Thymus (tissue), 11 donors: ENCODE data around the gene OR51D1. TPM values are rescaled to one million over a fixed set of nuclear protein-coding genes. Genes with fewer than 3 reads are reported as not detected.

Experiments
- DNase-seq, 9 donors: peaks; one replicate each; pipeline ENCODE4 v3.0.0-alpha.2; 2013; ENCODE audit warnings: low spot score in 9 of 9, low read depth in 6 of 9, missing footprints in 1 of 9
- H3K27ac ChIP-seq, 2 donors: one replicate each; pipeline ENCODE4 v1.5.1; 2013; ENCODE audit warnings: control low read depth in 1 of 2, low read depth in 1 of 2, low read length in 1 of 2, mild to moderate bottlenecking in 1 of 2, moderate library complexity in 1 of 2
- H3K27me3 ChIP-seq, 2 donors: one replicate each; pipeline ENCODE4 v1.5.1; 2013; ENCODE audit warnings: low read length in 1 of 2; ENCODE audit not compliant: control insufficient read depth in 2 of 2, insufficient read depth in 1 of 2
- H3K36me3 ChIP-seq, 2 donors: one replicate each; pipeline ENCODE4 v1.5.1; 2013; ENCODE audit warnings: low read length in 1 of 2, mild to moderate bottlenecking in 1 of 2, moderate library complexity in 1 of 2; ENCODE audit not compliant: control insufficient read depth in 2 of 2, insufficient read depth in 2 of 2
- H3K4me1 ChIP-seq, 2 donors: one replicate each; pipeline ENCODE4 v1.5.1; 2013; ENCODE audit warnings: low read length in 2 of 2; ENCODE audit not compliant: control insufficient read depth in 2 of 2, insufficient read depth in 2 of 2
- H3K4me3 ChIP-seq, 2 donors: one replicate each; pipeline ENCODE4 v1.5.1; 2013; ENCODE audit warnings: low read length in 2 of 2, control low read depth in 1 of 2, mild to moderate bottlenecking in 1 of 2
- H3K9me3 ChIP-seq, 2 donors: one replicate each; pipeline ENCODE4 v1.5.1; 2013; ENCODE audit warnings: low read length in 1 of 2, mild to moderate bottlenecking in 1 of 2; ENCODE audit not compliant: control insufficient read depth in 2 of 2, insufficient read depth in 1 of 2
- WGBS: extraction: QIAGEN DNeasy Blood & Tissue Kit; methylation state at CpG from one replicate; pipeline ENCODE4 v1.1.7; 2013; 5-methylcytosine and 5-hydroxymethylcytosine counted together
- polyA plus RNA-seq: library from polyadenylated mRNA; stranded (reverse); fragments of 200-250 nt; gene quantifications from one replicate; pipeline ENCODE4 v1.2.3, GENCODE V29; 2013
- total RNA-seq: library from RNA; stranded (reverse); fragments of 120-200 nt; gene quantifications from one replicate; pipeline ENCODE4 v1.2.4, GENCODE V29; 2013
- donor health status: healthy.

The OR51D1 gene
- total and polyA plus RNA-seq, 2 donors = under 0.01 TPM; not detected in 1

DNA sequence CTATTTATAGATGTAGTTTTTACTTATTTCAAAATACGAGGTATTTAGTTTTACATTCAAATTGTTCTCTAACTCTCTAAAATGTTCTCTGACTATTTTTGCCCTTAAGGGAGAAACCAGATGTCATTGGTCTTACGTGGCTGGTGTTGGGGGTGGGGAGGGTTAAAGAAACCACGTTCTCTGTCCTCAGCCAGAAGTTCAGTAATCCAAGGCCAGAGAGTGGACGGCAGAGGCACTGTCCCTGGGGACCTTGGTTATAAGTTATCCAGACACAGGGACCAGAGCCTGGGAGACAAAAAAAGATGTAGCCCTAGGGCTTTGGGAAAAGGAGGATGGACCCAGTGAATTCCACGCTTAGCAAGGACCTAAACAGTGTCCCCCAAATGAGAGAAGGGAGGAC lies 5.8 kb downstream of the OR51D1 start:
- H3K4me1 ChIP-seq = no peaks in the 10 kb centered on the region
- no peak for DNase-seq
- no peak overlapping the region for H3K27ac ChIP-seq
- H3K27me3 ChIP-seq = no peaks in the 10 kb centered on the region
- WGBS = 81% methylated on average over 5 of the region's 5 CpGs
- no peaks in the 10 kb centered on the region for H3K9me3 ChIP-seq
- H3K4me3 ChIP-seq = no peak overlapping the region
- H3K36me3 ChIP-seq = no peaks in the 10 kb centered on the region

DNA sequence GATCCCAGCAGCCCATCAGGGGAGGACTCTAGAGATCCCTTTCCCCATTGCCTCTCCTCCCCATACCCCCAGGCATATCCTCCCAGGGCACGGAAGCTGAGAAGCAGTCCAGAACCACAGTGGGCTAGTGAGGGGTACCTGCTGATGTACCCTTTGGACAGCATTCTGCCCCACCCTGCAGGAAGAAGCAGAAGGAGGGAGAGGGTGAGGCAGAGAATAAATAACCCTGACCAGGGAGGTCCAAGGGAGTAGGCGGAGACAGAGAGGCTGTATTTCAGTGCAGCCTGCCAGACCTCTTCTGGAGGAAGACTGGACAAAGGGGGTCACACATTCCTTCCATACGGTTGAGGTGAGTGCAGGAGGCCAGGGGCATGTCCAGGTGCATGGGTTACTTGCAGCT lies 6.4 kb downstream of the OR51D1 start, which contains the start of gene OR51E1:
OR51E1 (plus strand) TSS at position 301 of the 400 bp plus-strand sequence. CDS start 8,545 bp downstream, outside the sequence.
- Histone ChIP-seq H3K27ac (no peak within 1 kb of the TSS), H3K36me3 (no peaks in the 10 kb centered on the region), H3K27me3 (no peaks in the 10 kb centered on the region), H3K4me3 (no peak within 1 kb of the TSS), H3K9me3 (no peaks in the 10 kb centered on the region), H3K4me1 (no peaks in the 10 kb centered on the region)
- DNase-seq = no peak
- 93% methylated on average over 3 of the region's 3 CpGs for WGBS

DNA sequence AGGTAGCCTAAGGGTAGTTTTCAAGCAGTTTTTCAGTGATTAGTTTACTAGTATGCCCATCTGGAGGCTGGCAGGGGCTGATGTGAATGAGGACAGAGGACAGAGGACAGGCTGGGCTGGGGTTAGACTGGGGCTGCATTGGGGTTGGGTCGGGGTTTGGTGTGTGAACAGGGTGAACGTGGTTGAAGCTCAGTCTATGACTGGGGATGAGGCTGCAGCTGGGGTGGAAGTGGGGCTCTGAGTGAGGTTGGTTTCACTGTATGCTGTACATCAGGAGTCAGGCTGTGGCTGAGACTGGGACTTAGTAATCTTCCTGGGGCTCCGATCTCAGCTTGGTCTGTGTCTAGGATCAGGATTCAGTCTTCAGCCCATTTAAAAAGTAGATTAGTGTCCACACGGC lies 7.0 kb downstream of the OR51D1 start:
- no peak overlapping the region for H3K27ac ChIP-seq

DNA sequence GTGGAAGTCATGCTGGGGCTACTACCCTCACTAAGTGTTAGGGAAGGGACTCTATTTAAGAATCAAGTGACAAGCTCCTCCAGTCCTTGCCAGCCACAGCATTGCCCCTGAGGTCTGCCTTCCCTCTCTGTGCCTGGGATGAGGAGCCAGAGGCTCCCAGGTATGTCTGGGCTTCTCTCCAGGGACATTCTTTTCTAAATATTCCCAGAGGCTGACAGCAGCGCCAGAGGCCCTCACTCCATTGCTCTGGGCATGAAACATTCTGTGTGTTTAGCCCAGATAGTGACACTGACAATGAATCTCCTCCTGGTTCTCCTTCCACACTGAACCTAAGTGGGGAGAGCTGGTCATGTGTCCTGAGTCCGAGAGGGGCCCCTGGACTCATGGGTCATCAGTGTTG lies 8.7 kb downstream of the OR51D1 start:
- H3K36me3 ChIP-seq = no peaks in the 10 kb centered on the region
- WGBS = 84% methylated on average over 2 of the region's 2 CpGs

More for the DNA sequence above, 7.0 kb downstream of the OR51D1 start:
- no peaks in the 10 kb centered on the region for H3K4me1 ChIP-seq
- no peaks in the 10 kb centered on the region for H3K9me3 ChIP-seq
- no peaks in the 10 kb centered on the region for H3K36me3 ChIP-seq
- H3K27me3 ChIP-seq = no peaks in the 10 kb centered on the region
- no peak for DNase-seq
- no peak overlapping the region for H3K4me3 ChIP-seq
- WGBS = 78% methylated on average over 4 of the region's 4 CpGs

DNA sequence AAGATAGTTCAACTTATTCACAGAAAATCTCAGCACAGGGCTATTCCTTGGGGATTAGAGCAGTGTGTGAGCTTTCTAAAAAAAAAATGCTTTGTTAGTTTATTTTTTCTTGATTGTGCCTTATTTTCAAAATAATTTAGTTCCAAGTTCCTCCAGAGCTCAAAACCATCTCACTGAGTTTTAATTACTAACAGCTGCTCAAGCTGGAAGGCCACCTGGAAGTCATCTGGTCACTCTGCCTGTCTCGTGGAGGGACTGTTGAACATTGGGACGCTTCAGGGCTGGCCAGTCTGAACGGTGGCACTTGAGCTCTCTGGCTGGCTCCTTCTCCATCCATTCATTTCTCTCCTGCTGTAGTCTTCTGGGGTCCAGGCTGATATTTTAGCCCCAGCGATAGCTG lies 10.5 kb downstream of the OR51D1 start:
- H3K36me3 ChIP-seq = no peaks in the 10 kb centered on the region
- no peak for DNase-seq
- no peaks in the 10 kb centered on the region for H3K4me1 ChIP-seq
- no peaks in the 10 kb centered on the region for H3K9me3 ChIP-seq
- no peaks in the 10 kb centered on the region for H3K27me3 ChIP-seq
- no peak overlapping the region for H3K4me3 ChIP-seq
- WGBS = 94% methylated on average over 4 of the region's 4 CpGs
- H3K27ac ChIP-seq = no peak overlapping the region

More for the DNA sequence above, 8.7 kb downstream of the OR51D1 start:
- no peak for DNase-seq
- Histone ChIP-seq H3K4me1 (no peaks in the 10 kb centered on the region), H3K27me3 (no peaks in the 10 kb centered on the region), H3K9me3 (no peaks in the 10 kb centered on the region), H3K27ac (no peak overlapping the region), H3K4me3 (no peak overlapping the region)

DNA sequence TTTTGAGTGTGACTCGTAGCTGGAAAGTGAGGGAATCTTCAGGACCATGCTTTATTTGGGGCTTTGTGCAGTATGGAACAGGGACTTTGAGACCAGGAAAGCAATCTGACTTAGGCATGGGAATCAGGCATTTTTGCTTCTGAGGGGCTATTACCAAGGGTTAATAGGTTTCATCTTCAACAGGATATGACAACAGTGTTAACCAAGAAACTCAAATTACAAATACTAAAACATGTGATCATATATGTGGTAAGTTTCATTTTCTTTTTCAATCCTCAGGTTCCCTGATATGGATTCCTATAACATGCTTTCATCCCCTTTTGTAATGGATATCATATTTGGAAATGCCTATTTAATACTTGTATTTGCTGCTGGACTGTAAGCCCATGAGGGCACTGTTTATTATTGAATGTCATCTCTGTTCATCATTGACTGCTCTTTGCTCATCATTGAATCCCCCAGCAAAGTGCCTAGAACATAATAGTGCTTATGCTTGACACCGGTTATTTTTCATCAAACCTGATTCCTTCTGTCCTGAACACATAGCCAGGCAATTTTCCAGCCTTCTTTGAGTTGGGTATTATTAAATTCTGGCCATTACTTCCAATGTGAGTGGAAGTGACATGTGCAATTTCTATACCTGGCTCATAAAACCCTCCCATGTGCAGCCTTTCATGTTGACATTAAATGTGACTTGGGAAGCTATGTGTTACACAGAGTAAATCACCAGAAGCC lies 17.5 kb downstream of the OR51D1 start:
- WGBS = 73% methylated on average over 2 of the region's 2 CpGs
- no peaks in the 10 kb centered on the region for H3K36me3 ChIP-seq
- H3K4me3 ChIP-seq = no peak overlapping the region
- no peaks in the 10 kb centered on the region for H3K4me1 ChIP-seq
- DNase-seq = no peak
- H3K27ac ChIP-seq = no peak overlapping the region
- no peaks in the 10 kb centered on the region for H3K27me3 ChIP-seq
- no peaks in the 10 kb centered on the region for H3K9me3 ChIP-seq

GRCh38 chr11:4658629-4659445 lies 21.6 kb downstream of the OR51D1 start:
- no peak for DNase-seq
- Histone ChIP-seq H3K9me3 (no peaks in the 10 kb centered on the region), H3K27me3 (no peaks in the 10 kb centered on the region), H3K4me1 (no peaks in the 10 kb centered on the region), H3K4me3 (no peak overlapping the region), H3K27ac (no peak overlapping the region), H3K36me3 (no peaks in the 10 kb centered on the region)
- WGBS = 46% methylated on average over 5 of the region's 5 CpGs

- Histone ChIP-seq H3K27ac (no peak overlapping the region), H3K9me3 (no peaks in the 10 kb centered on the region), H3K4me3 (no peak overlapping the region), H3K27me3 (no peaks in the 10 kb centered on the region), H3K36me3 (no peaks in the 10 kb centered on the region), H3K4me1 (no peaks in the 10 kb centered on the region)
- DNase-seq = no peak
- 95% methylated on average over 6 of the region's 6 CpGs for WGBS
These were observed 25.6 kb downstream of the OR51D1 start for GRCh38 chr11:4662876-4663275.

DNA sequence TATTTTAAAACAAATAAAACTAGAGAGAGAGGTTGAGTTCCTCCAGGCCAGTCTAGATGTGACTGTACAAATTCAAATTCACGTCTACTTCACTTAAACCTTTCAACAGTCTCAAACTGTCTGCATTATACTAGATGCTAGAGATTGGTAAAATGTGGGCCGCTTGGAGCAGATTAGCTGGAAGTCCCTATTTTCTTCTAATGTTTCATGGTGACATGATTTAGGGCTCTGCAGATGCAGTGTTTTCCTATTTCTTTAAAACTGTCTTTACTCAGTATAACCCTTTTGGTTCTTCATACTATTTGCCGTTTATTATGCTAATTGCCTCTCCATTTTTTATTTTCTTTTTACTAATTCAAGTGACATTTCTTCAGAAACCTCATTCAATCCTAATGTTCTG lies 26.9 kb downstream of the OR51D1 start:
- no peak overlapping the region for H3K27ac ChIP-seq
- H3K27me3 ChIP-seq = no peaks in the 10 kb centered on the region
- H3K36me3 ChIP-seq = no peaks in the 10 kb centered on the region
- no peaks in the 10 kb centered on the region for H3K4me1 ChIP-seq
- H3K4me3 ChIP-seq = no peak overlapping the region
- DNase-seq = no peak
- 96% methylated on average over 3 of the region's 3 CpGs for WGBS
- no peaks in the 10 kb centered on the region for H3K9me3 ChIP-seq
